ENCODE measurements around the gene DCAF8.
A peak's percentile ranks its signal among the peaks of the same experiment; 100 is the strongest.

The DCAF8 gene

DNA sequence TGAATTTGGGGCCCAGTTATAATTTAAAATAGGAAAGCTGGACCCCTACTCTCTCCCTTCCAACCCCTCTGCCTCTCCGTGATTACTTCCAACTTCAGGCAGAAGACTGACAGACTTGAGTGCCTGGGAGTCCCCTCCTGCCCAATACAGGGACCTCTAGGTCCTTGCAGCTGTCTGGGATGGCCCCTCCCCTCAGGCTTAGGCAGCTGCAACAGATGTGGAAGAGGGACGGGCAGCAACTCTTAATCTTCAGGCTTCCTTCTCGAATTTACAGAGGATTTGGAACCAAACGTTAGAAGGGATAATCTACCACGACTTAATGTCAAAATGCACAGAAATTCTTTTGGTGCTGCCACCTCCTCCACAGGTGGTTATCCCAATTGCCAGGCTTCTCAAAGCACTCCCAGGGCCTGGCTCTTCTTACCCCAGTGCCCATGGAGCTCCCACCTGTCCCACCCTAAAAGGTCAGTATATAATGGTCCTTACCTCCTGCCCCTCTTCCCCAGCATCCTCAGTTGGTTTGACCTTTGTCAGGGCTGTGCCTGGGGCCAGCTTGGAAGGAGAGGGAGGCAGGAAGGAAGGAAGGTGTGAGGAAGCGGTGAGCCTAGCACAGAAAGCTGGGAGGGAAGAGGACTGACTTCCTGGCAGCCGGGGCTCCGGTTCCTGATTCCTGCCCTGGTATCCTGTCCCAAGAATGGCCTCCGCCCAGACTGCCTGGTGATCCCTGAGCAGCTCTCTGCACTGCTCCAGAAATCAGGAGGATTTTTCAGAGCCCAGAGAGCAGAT, 54.4 kb downstream of the DCAF8 start:
- no peak for DNase-seq (ENCODE audit: low read depth)
- in situ Hi-C loops (cut with HindIII; ENCODE audit: low sequenced_read_pairs), result no loop called here
- TF ChIP-seq, protein P1, sequence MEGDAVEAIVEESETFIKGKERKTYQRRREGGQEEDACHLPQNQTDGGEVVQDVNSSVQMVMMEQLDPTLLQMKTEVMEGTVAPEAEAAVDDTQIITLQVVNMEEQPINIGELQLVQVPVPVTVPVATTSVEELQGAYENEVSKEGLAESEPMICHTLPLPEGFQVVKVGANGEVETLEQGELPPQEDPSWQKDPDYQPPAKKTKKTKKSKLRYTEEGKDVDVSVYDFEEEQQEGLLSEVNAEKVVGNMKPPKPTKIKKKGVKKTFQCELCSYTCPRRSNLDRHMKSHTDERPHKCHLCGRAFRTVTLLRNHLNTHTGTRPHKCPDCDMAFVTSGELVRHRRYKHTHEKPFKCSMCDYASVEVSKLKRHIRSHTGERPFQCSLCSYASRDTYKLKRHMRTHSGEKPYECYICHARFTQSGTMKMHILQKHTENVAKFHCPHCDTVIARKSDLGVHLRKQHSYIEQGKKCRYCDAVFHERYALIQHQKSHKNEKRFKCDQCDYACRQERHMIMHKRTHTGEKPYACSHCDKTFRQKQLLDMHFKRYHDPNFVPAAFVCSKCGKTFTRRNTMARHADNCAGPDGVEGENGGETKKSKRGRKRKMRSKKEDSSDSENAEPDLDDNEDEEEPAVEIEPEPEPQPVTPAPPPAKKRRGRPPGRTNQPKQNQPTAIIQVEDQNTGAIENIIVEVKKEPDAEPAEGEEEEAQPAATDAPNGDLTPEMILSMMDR (IDR thresholded peaks at IDR 0.05; ENCODE audit: low read depth, low read length, missing control alignments), result no peak
- no peak overlapping the region for H3K4me3 ChIP-seq (ENCODE audit: low read depth, low read length)

DNA sequence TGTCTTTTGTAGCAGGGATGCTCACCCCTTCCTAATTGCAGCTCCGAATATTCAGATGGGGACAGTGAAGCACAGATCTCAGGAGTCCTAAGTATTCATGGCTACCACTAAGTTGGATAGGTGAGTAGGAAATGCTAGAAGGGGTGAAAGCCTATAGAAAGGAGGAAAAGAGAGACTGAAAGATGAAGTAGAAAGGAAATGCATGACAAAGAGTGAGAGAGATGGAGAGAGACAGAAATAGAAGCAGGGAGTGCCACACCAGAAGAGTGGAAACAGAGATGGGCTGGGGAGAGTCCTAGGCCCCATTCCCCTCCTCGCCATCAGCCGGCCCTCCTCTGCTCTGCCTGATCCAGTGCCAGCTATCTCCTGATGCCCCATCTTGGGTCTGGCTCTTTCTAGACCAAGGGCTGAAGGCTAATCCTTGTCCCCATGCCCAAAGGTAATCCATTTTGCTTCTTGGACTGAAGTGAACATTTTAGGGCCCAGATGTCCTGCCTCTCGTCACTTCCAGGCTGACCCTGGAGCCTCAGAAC, 55.2 kb downstream of the DCAF8 start:
- H3K4me3 ChIP-seq (ENCODE audit: low read depth, low read length), result peak overlapping the region; percentile 96
- in situ Hi-C loops (cut with HindIII; ENCODE audit: low sequenced_read_pairs), result no loop called here
- TF ChIP-seq, protein P1 (IDR thresholded peaks at IDR 0.05; ENCODE audit: low read depth, low read length, missing control alignments), result no peak
- no peak for DNase-seq (ENCODE audit: low read depth)

DNA sequence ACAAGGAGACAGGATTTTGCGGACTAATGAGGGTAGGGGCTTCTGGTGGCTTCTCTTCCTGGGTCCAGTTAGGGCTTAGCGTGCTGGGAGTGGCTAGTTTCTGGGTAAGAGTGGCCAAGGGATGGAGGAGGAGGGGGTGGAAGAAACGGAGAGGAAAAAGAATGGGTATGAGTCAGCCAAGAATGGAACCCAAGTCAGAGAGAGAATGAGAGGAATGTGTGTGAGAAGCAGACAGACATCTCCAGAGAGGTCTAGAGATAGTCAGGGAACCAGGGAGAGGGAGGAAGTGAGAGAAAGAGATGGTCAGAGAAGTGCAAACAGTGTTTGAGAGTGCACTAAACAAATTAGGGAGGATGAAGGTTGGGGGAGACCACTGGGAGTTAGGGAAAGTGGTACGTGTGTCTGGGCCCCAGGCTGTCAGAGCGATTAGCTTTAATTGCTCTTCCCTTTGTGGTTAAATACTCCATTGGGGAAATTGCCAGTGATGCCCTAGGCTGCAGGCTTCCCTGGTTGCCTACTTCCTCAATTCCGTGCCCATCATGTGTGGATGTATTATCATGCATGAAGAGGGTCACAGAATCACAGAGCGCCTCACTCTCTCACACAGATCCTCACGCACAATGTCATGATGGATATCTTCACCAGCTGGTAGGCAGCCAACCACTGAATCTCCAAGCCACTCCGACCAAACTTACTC, 55.8 kb downstream of the DCAF8 start:
- in situ Hi-C loops (cut with HindIII; ENCODE audit: low sequenced_read_pairs), result no loop called here
- DNase-seq (ENCODE audit: low read depth), result peak; percentile 77
- TF ChIP-seq, protein P1 (IDR thresholded peaks at IDR 0.05; ENCODE audit: low read depth, low read length, missing control alignments), result no peak
- H3K4me3 ChIP-seq (ENCODE audit: low read depth, low read length), result peak overlapping the region; percentile 96

- in situ Hi-C loops (cut with HindIII; ENCODE audit: low sequenced_read_pairs), result no loop called here
- TF ChIP-seq, protein P1 (IDR thresholded peaks at IDR 0.05; ENCODE audit: low read depth, low read length, missing control alignments), result no peak
- H3K4me3 ChIP-seq (ENCODE audit: low read depth, low read length), result peak overlapping the region; percentile 96
- no peak for DNase-seq (ENCODE audit: low read depth)
These were observed 56.3 kb downstream of the DCAF8 start for GRCh38 chr1:160206036-160206389.

GRCh38 chr1:160205242-160206035, 56.9 kb downstream of the DCAF8 start, which contains the start of gene PEA15:
TSS of gene PEA15 (plus strand) at chr1:160205384. CDS start at chr1:160211545, 6,161 bp downstream.
- H3K4me3 ChIP-seq (ENCODE audit: low read depth, low read length), result peak within 1 kb of the TSS; percentile 96
- DNase-seq (ENCODE audit: low read depth), result no peak
- in situ Hi-C loops (cut with HindIII; ENCODE audit: low sequenced_read_pairs), result no loop called here
- TF ChIP-seq, protein P1 (IDR thresholded peaks at IDR 0.05; ENCODE audit: low read depth, low read length, missing control alignments), result no peak
